Measurements from ENCODE around the gene TASP1.

GRCh38 chr20:13425381-13426135, 213.2 kb downstream of the TASP1 start:
- TF ChIP-seq CTCF (IDR thresholded peaks at IDR 0.05) (no peak), POLR2A (IDR thresholded peaks at IDR 0.05) (no peak)
